Measurements from ENCODE around the gene INTS11. TPM values are rescaled to one million over a fixed set of nuclear protein-coding genes. Genes with fewer than 3 reads are reported as not detected.

The INTS11 gene
- polyA plus RNA-seq, 3 donors: 46.2 to 154 (median 49.6) TPM

DNA sequence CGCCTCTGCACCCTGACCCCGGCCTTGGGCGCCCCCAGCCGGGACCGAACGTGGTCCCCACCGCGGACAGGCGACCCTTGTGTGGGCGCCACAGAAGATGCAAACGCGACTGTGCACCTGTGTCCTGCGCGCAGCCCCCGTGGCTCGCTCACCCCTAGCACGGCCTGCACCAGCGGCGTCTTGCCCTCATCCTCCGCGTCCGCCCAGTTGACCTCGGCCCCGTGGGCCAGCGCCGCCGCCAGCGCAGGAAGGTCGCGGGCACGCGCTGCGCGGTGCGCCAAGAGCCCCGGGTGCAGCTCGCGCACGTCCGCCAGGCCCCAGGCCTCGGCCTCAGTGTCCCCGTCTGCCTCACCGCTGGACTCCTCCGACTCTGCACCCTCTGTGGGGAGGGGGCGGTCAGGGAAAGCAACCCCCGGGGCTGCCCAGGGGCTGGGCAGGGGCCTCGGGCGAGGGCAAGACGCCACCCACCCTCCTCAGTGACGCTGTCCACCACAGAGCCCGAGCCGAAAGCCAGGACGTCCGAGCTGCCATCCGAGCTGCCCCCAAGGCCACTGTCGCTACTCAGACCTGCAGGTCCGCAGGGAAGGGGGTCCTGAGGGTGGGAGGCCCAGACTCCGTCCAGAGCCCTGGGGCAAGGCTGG lies 30.1 kb downstream of the INTS11 start:
- no peaks in the 10 kb centered on the region for H3K27me3 ChIP-seq (ENCODE audit: control insufficient read depth in 2 of 2, insufficient read depth in 2 of 2, low read length in 2 of 2)
- no peaks in the 10 kb centered on the region for H3K4me1 ChIP-seq (ENCODE audit: control insufficient read depth in 1 of 2, insufficient read depth in 2 of 2, low read length in 2 of 2)
- H3K4me3 ChIP-seq (replicated peaks in 1 of 3; ENCODE audit: low read depth in 2 of 3, low read length in 3 of 3): no peak overlapping the region
- H3K9ac ChIP-seq (ENCODE audit: insufficient read depth, low read length, poor library complexity, severe bottlenecking): no peak overlapping the region
- intact Hi-C loops (cut with micrococcal nuclease): loop anchor here in 1 of 2 donors (5.0 kb wide), 1 partner anchor 172 kb away; no protein-coding TSS in a partner anchor
- H3K36me3 ChIP-seq (replicated peaks in 1 of 2; ENCODE audit: control insufficient read depth in 1 of 2, insufficient read depth in 2 of 2, low read length in 2 of 2): peaks cover 23 to 39% of the 10 kb centered on the region in 2 donors
- WGBS (ENCODE audit: insufficient coverage): 97% methylated on average over 47 of the region's 58 CpGs
- H3K4me3 Mint-ChIP-seq: no peak overlapping the region
- peaks cover 0 to 5% (median 0%) of the 10 kb centered on the region in 7 donors for H3K9me3 Mint-ChIP-seq
- no peak overlapping the region for H3K27ac Mint-ChIP-seq
- TF ChIP-seq, protein P1, sequence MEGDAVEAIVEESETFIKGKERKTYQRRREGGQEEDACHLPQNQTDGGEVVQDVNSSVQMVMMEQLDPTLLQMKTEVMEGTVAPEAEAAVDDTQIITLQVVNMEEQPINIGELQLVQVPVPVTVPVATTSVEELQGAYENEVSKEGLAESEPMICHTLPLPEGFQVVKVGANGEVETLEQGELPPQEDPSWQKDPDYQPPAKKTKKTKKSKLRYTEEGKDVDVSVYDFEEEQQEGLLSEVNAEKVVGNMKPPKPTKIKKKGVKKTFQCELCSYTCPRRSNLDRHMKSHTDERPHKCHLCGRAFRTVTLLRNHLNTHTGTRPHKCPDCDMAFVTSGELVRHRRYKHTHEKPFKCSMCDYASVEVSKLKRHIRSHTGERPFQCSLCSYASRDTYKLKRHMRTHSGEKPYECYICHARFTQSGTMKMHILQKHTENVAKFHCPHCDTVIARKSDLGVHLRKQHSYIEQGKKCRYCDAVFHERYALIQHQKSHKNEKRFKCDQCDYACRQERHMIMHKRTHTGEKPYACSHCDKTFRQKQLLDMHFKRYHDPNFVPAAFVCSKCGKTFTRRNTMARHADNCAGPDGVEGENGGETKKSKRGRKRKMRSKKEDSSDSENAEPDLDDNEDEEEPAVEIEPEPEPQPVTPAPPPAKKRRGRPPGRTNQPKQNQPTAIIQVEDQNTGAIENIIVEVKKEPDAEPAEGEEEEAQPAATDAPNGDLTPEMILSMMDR (IDR thresholded peaks at IDR 0.05): no peak
- H3K79me2 ChIP-seq (ENCODE audit: insufficient read depth, low read length): no peaks in the 10 kb centered on the region
- no peak for DNase-seq
- peaks cover 2 to 18% of the 10 kb centered on the region in 2 donors for H3K36me3 Mint-ChIP-seq
- H3K9me3 ChIP-seq (replicated peaks in 1 of 2; ENCODE audit: control insufficient read depth in 1 of 2, insufficient read depth in 1 of 2, low read length in 2 of 2): no peaks in the 10 kb centered on the region
- H3K27me3 Mint-ChIP-seq (ENCODE audit: low read depth in 3 of 3): no peaks in the 10 kb centered on the region
- H3K27ac ChIP-seq (ENCODE audit: low read depth in 1 of 2, low read length in 2 of 2): no peak overlapping the region
- H2AFZ ChIP-seq (ENCODE audit: insufficient read depth, low read depth, low read length, poor library complexity, severe bottlenecking): no peak overlapping the region
- no peak overlapping the region for H3K4me2 ChIP-seq (replicated peaks; ENCODE audit: extremely low read depth, low read length, poor library complexity, severe bottlenecking)
- H3K4me1 Mint-ChIP-seq: no peaks in the 10 kb centered on the region
- H4K20me1 ChIP-seq (ENCODE audit: insufficient read depth, low read length): no peaks in the 10 kb centered on the region

GRCh38 chr1:1293263-1294249 lies 30.9 kb downstream of the INTS11 start:
- no peaks in the 10 kb centered on the region for H3K9me3 ChIP-seq (replicated peaks in 1 of 2; ENCODE audit: control insufficient read depth in 1 of 2, insufficient read depth in 1 of 2, low read length in 2 of 2)
- 92% methylated on average over 77 of the region's 94 CpGs for WGBS (ENCODE audit: insufficient coverage)
- no peak overlapping the region for H2AFZ ChIP-seq (ENCODE audit: insufficient read depth, low read depth, low read length, poor library complexity, severe bottlenecking)
- H3K36me3 ChIP-seq (replicated peaks in 1 of 2; ENCODE audit: control insufficient read depth in 1 of 2, insufficient read depth in 2 of 2, low read length in 2 of 2): peaks cover 23 to 39% of the 10 kb centered on the region in 2 donors
- no peak overlapping the region for H3K4me2 ChIP-seq (replicated peaks; ENCODE audit: extremely low read depth, low read length, poor library complexity, severe bottlenecking)
- TF ChIP-seq, protein P1 (IDR thresholded peaks at IDR 0.05): no peak
- Mint-ChIP-seq H3K36me3 (peaks cover 2 to 17% of the 10 kb centered on the region in 2 donors), H3K27me3 (ENCODE audit: low read depth in 3 of 3) (no peaks in the 10 kb centered on the region), H3K27ac (no peak overlapping the region), H3K4me3 (no peak overlapping the region), H3K4me1 (no peaks in the 10 kb centered on the region), H3K9me3 (peaks cover 0 to 5% (median 0%) of the 10 kb centered on the region in 7 donors)
- no peak overlapping the region for H3K27ac ChIP-seq (ENCODE audit: low read depth in 1 of 2, low read length in 2 of 2)
- no peak overlapping the region for H3K9ac ChIP-seq (ENCODE audit: insufficient read depth, low read length, poor library complexity, severe bottlenecking)
- H3K27me3 ChIP-seq (ENCODE audit: control insufficient read depth in 2 of 2, insufficient read depth in 2 of 2, low read length in 2 of 2): no peaks in the 10 kb centered on the region
- no peak for DNase-seq
- no peak overlapping the region for H3K4me3 ChIP-seq (replicated peaks in 1 of 3; ENCODE audit: low read depth in 2 of 3, low read length in 3 of 3)
- H3K4me1 ChIP-seq (ENCODE audit: control insufficient read depth in 1 of 2, insufficient read depth in 2 of 2, low read length in 2 of 2): no peaks in the 10 kb centered on the region
- intact Hi-C loops (cut with micrococcal nuclease): loop anchor here in 1 of 2 donors (5.0 kb wide), 1 partner anchor 171 kb away; no protein-coding TSS in a partner anchor
- no peaks in the 10 kb centered on the region for H3K79me2 ChIP-seq (ENCODE audit: insufficient read depth, low read length)
- H4K20me1 ChIP-seq (ENCODE audit: insufficient read depth, low read length): no peaks in the 10 kb centered on the region
